Breast epithelium (tissue), 3 donors: ENCODE results near the gene AXIN2.

Source experiments
- CTCF ChIP-seq, 3 donors: fragments of 450-650 bp; IDR thresholded peaks; one replicate each; pipeline ENCODE4 v1.5.1; 2016 to 2017; ENCODE audit warnings: antibody characterized with exemption in 3 of 3, mild to moderate bottlenecking in 3 of 3, moderate library complexity in 3 of 3
- POLR2A ChIP-seq: fragments of 450-650 bp; IDR thresholded peaks from one replicate; pipeline ENCODE4 v1.6.1; 2016; ENCODE audit warnings: antibody characterized with exemption, mild to moderate bottlenecking, moderate library complexity

- TF ChIP-seq POLR2A (no peak), CTCF (IDR thresholded peaks at IDR 0.05) (no peak)
These were observed 33.4 kb downstream of the AXIN2 start for GRCh38 chr17:65527857-65528591.
